GM19239 (cell line): ENCODE data around the gene SLAMF9.

Experiments
- DNase-seq: peaks from one replicate; pipeline ENCODE4 v3.0.0; 2011; ENCODE audit warnings: low spot score; ENCODE audit not compliant: insufficient read length
- FAIRE-seq: peaks from 2 replicates; lab custom pipeline; 2011; peaks lifted over from hg19 to GRCh38; lab: Jason Lieb, UNC

SLAMF9 gene

GRCh38 chr1:159935719-159936272 lies 18.2 kb downstream of the SLAMF9 start:
- no peak for DNase-seq
- FAIRE-seq, result no peak

- FAIRE-seq (no peak), DNase-seq (no peak)
These were observed 18.7 kb downstream of the SLAMF9 start for GRCh38 chr1:159935305-159935704.

- DNase-seq, result no peak
- no peak for FAIRE-seq
These were observed 19.6 kb downstream of the SLAMF9 start for GRCh38 chr1:159934136-159935039.

DNA sequence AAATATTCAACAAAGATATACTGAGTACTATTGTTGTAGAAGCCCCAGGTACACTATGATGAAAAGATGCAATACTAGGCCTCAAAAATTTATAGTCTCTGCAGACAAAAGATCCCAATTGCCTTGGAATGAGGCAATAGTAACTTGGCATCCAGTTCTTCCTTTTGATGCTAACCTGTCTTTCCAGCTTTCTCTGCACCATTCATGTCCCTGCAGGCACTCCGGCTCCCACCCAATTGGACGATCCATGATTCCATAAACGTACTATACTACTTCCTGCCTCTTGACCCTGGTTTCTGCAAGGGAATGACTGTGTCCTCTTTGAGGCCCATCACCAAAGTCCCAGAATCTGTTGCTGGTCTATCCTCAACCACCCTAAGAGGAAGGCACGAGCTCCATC lies 20.7 kb downstream of the SLAMF9 start:
- DNase-seq (no peak), FAIRE-seq (no peak)

GRCh38 chr1:159932296-159933285 lies 21.4 kb downstream of the SLAMF9 start:
- DNase-seq (no peak), FAIRE-seq (no peak)

- DNase-seq (no peak), FAIRE-seq (no peak)
These were observed 22.3 kb downstream of the SLAMF9 start for GRCh38 chr1:159931795-159932173.

DNA sequence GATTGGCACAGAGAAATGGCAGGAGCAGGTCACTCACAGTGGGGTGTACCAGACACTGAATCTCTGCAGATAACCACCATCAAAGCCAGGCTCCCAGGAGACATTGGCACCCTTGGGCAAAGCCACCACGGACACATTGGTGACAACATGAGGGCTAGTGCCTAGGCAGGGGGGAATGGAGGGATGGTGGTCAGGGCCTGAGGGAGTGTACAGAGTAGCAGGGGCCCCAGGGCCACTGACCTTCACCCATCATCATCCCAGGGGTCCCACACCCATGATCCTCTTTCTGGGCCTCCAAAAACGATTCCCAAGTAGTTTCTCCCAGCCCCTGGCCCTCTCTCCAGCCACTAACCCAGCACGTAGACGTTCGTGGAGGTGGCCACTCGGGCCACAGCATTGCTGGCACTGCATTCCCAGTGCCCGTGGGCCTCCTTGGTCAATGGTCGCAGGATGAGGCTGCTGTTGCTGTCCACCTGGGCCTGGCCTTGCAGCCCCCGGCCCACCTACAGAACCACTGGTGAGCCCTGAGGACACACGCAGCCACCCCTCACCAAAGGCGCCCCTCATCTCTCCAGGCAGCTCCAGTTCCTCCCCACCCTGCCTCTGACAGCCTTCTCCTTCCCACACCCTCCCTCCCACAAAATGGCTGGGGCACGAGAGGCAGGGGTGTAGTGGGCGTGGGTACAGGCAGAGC lies 22.8 kb downstream of the SLAMF9 start:
- DNase-seq (no peak), FAIRE-seq (no peak)

DNA sequence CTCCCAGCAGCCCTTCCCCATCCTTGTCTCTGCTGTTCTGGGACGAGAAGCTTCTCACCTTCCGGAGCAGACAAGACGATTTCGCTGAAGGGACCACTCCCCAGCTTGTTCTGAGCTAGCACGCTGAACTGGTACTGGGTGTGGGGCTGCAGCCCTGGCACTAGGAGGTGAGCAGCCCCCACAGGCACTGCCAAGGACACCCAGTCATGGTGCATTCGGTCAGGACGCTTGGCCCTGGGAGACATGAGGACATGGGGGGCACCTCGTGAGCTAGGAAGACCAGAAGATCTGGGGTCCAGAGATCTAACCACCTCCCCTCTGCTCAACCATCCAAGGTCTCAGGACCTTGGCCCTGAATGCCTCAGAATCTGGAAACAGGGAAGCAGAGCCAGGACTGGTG lies 23.4 kb downstream of the SLAMF9 start:
- FAIRE-seq, result no peak
- no peak for DNase-seq

- FAIRE-seq, result no peak
- DNase-seq, result no peak
These were observed 23.8 kb downstream of the SLAMF9 start for GRCh38 chr1:159930216-159930615.

GRCh38 chr1:159929155-159930051 lies 24.6 kb downstream of the SLAMF9 start:
- DNase-seq, result no peak
- FAIRE-seq, result no peak

DNA sequence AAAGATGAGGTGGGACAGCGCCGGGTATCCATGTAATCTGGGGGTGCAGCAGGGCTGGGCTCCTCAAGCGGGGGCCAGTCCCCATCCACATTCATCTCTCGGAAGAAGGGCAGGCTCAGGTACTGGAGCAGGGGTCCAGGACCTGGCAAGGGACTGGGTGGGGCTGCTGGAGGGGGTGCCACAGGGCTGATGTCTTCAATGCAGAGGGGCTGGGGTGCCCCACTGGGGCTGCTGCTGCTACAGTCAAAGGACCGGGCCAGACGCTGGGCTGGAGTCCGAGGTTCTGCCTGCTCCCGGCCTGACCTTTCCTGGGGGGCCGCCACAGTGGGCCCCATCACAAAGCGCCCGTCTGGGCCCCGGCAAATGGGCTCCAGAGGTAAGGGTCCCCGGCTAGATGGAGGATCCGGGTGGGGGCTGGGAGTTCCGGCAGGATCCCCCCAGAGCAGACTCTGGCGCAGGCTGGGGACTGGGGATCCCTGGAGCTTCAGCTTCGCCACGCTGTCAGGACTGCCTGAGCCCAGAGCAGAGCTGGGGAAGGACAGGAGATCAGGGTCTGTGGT lies 25.5 kb downstream of the SLAMF9 start:
- DNase-seq (no peak), FAIRE-seq (no peak)

- no peak for FAIRE-seq
- no peak for DNase-seq
These were observed 26.1 kb downstream of the SLAMF9 start for GRCh38 chr1:159927849-159928431.

DNA sequence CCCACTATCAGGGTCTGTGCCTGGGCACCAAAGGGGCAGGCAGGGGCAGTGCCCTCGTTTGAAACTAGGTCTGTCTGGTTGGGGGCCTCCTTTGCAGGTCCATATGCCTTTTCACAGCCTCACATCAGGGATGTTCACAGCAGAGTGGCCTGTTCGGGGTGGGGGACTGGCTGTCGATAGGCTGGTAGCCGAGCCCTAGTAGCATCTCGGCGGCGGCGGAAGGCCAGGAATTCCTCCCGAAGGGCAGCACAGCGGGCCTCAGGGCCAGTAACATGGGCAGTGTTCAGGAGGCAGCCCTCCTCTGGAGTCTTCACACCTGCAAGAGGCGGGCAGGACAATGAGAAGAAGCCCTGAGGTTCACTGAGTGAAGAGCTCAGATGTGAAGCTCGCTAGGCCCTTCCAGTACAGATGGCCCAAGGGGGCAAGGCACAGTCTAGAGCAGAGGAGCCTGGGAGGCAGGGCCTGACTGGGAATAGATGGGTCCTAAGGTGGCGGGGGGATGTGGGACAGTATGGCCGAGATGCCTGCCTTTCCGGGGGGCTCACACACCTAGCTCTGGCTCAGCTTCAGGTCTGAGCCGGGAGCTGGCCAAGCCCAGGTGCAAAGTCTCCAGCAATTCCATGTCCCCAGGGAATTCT lies 26.7 kb downstream of the SLAMF9 start:
- FAIRE-seq (no peak), DNase-seq (no peak)

- no peak for FAIRE-seq
- no peak for DNase-seq
These were observed 28.3 kb downstream of the SLAMF9 start for GRCh38 chr1:159925719-159926078.

- FAIRE-seq, result peak; percentile 96
These were observed 29.0 kb downstream of the SLAMF9 start, which contains the start of gene TAGLN2 for GRCh38 chr1:159924791-159925718. Gene TAGLN2, minus strand, starts transcription at chr1:159925507. Its CDS starts 4,998 bp downstream, at chr1:159920509.

GRCh38 chr1:159924025-159924790 lies 29.8 kb downstream of the SLAMF9 start:
- DNase-seq, result no peak
- no peak for FAIRE-seq

More at GRCh38 chr1:159924791-159925718, 29.0 kb downstream of the SLAMF9 start, which contains the start of gene TAGLN2:
- DNase-seq, result peak; percentile 98
